ENCODE data around the gene DHCR24.

DNA sequence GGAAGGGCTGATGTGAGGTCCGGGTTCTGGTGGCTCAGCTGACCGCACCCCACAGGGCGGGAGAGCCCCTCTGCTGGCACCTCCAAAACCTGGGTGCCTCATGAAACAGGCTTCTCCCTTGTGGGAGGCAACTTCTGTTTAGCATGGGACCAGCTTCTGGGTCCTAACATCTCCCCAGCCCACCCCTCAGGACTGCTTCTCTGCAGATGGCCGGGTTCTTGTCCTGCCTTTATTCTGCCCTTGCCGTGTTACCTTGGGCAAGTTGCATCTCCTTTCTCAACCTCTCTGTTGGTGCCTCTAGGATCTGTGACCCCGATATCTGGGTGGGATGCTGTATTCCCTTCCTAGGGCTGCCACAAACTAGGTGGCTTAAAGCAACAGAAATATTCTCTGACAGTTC is 70.9 kb downstream of the DHCR24 start:
- TF ChIP-seq, protein P1, sequence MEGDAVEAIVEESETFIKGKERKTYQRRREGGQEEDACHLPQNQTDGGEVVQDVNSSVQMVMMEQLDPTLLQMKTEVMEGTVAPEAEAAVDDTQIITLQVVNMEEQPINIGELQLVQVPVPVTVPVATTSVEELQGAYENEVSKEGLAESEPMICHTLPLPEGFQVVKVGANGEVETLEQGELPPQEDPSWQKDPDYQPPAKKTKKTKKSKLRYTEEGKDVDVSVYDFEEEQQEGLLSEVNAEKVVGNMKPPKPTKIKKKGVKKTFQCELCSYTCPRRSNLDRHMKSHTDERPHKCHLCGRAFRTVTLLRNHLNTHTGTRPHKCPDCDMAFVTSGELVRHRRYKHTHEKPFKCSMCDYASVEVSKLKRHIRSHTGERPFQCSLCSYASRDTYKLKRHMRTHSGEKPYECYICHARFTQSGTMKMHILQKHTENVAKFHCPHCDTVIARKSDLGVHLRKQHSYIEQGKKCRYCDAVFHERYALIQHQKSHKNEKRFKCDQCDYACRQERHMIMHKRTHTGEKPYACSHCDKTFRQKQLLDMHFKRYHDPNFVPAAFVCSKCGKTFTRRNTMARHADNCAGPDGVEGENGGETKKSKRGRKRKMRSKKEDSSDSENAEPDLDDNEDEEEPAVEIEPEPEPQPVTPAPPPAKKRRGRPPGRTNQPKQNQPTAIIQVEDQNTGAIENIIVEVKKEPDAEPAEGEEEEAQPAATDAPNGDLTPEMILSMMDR (IDR thresholded peaks at IDR 0.05 in 8 of 11, conservative IDR thresholded peaks at IDR 0.05 in 3 of 11) = no peak
- TF ChIP-seq POLR2AphosphoS5 (IDR thresholded peaks at IDR 0.05) (no peak), POLR2A (IDR thresholded peaks at IDR 0.05) (no peak)

Measured in spleen (tissue), 7 donors.